NCI-H1105 (cell line): ENCODE results near the gene BRD2.
"Not testable (repeated sequence)": the region's sequence is repeated elsewhere in the genome, so short reads cannot be mapped to it uniquely, and the experiment has no call there.

Experiments
- DNase-seq: peaks from one replicate; lab custom pipeline; 2025; lab: John Stamatoyannopoulos, UW

Gene BRD2

GRCh38 chr6:32968093-32968866 is at the start of gene BRD2:
Gene BRD2, plus strand, starts transcription at chr6:32968594. Its CDS starts 4,305 bp downstream, at chr6:32972899.
- DNase-seq = peak; percentile 96

DNA sequence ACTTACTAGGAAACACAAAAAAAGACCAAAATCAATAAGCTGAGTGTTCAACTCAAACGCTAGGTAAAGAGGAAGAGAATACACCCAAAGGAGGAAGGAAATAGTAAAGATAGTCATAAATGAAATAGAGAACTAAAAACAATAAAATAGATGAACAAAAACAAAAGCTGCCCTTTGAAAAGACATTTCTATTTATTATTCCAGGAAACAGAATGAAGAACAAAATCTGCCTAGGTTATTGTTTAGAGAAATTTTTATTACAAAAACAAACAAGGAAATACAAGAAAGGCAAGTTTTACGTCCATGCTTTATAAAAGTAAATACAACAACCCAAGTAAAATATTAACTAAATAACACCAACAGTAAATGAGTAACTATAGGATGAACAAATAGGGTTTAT is 47.7 kb upstream of the BRD2 start:
- no peak for DNase-seq

DNA sequence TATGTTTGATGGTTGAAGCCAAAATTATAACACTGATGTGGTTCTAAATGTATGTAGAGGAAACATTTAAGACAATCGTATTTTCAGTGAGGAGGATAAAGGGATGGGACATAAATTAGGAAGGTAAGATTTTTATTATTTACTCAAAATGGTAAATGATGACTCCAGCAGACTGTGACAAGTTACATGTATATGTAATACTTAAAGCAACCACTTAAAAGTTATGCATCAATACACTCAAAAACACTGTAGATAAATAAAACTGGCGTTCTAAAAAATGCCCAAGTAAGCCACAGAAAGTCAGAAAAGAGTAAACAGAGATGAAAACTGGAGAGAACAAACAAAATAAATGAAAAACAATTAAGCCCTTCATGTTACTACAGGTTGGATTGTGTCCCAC is 46.3 kb upstream of the BRD2 start:
- DNase-seq = no peak

DNA sequence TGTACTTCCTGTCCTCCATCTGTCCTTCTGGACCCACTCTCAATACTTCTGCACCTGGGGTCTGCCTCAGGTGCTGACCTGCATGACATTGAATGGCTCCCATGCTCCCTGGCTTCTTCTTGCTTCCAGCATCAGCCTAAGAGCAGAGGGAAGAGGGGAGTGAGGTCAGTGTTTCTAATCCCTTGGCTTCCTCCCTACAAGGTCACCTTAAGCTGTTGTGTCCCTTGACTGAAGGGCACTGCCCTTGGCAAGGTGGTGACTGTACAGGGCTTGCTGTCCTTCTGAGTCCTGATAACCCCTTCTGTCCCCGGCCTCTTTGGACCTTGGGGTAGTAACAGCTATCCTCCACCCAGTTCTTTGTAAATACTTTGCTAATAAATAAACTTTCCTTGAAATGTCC is 37.2 kb upstream of the BRD2 start:
- no peak for DNase-seq

DNA sequence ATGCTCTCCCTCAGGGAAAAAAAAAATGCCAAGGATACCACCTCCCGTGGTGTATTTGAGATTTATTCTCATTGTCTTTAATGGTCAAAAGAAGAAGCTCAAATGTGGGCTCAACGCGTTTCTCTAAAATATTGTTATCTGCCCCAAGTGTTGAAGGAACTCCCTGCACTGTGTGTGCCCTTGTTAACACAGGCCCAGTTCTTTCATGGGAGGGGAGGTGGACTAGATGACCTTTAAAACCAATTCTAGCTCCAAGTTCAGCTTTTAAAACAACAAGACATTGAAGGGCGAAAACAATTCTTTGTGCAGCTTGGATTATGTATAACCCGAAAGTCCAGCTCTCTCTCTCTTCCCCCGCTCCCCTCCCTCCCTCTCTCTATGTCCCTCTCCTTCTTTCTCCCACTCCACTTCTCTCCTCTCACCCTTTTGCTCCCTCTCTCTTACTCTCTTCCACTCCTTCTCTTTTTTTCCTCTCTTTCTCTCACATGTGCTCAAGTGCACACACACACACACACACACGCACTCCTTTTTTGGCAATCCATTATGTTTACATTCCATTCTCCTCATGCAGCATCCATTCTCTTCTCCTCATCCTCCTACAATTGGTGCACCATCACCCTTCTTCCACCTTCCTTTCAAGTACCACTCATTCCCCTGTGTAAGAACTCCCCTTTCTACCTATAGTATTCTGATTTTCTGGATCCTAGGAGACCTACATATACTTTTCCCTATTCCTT is 36.1 kb upstream of the BRD2 start:
- DNase-seq = no peak

- DNase-seq = peak; percentile 44
These were observed 34.7 kb upstream of the BRD2 start for GRCh38 chr6:32933661-32934085.

DNA sequence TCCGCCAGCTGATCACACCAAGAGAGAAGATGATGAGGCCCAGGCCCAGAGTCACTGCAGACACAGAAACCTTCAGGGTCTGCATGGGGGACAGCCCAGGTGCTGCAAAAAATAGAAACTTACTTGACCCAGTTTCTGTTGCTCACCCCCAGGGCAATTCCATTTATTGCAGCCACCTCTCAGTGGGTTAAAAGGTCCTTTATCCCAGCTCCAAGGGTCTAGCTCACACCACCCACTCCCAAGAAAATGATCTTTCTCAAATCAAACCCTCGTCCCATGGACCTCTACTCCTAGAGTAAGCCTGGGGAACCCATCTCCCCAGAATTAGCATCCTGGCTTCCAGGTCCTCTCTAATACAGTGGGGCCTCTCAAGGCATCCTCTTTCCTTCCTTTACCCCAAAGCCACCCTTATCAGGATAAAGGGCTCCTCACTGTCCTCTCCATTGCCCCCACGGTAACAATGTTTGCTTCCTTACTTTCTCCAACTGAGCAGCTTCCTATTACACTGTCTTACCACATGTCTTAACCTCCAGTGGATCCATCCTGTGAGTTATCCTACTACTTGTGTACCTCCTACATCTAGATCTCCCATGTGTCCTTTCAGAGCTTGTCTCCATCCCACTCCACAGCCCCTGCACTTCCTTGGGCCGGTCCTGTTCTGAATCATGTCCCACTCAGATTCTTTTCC is 32.7 kb upstream of the BRD2 start:
- no peak for DNase-seq

GRCh38 chr6:32936239-32937152 is 31.9 kb upstream of the BRD2 start:
- no peak for DNase-seq

GRCh38 chr6:32937230-32937633 is 31.2 kb upstream of the BRD2 start:
- no peak for DNase-seq

DNA sequence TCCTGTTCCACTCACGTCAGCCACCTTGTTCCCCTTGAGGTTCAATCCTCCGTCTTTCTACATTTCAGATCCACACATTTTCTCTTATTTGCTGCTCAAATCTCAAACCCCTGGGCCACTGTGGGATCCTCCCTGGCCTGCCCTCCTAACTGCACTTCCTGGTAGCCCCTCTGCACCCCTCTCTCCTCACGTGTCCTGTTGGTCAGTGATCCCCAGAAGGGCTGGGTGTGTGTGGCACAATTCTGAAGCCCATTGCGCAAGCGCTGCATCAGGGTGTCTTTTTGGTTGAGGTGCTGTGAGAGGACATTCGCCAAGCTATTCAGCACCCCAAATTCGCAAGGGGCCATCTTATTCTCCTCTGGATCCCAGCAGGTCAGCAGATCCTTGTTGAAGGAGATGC is 29.9 kb upstream of the BRD2 start:
- no peak for DNase-seq

- DNase-seq = no peak
These were observed 27.7 kb upstream of the BRD2 start, which contains the start of gene HLA-DMB for GRCh38 chr6:32940656-32941213. Gene HLA-DMB, minus strand, starts transcription at chr6:32941028. Its CDS starts 221 bp downstream, at chr6:32940807.

DNA sequence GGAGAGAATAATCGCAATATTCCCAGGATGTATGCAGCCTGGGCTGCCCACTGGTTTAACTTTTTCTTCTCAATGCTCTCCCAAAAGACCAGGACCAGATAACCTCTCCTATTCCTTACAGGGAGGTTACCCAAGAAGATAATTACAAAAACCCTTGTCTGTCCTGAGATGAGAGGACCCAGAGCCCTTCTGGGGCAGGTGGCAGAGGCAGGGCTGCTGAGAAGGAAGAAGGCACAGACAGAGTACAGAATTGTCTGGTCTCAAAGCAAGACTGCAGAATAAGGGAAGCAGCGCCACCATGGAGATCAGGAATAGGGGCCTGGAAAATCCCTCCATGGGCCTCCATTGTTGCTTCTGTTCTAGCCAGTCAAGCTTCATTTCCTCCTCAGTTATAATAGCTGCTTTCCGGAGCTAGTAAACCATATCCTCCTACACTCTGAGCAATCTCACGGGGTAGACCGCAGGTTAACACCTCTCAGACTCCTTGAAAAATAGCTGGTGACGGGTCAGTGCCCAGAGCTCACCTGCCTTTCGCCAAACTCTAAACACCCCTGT is 27.1 kb upstream of the BRD2 start:
- DNase-seq = no peak

GRCh38 chr6:32942555-32943123 is 25.8 kb upstream of the BRD2 start:
- DNase-seq = not testable (repeated sequence)

GRCh38 chr6:32943864-32944649 is 24.3 kb upstream of the BRD2 start:
- DNase-seq = no peak

DNA sequence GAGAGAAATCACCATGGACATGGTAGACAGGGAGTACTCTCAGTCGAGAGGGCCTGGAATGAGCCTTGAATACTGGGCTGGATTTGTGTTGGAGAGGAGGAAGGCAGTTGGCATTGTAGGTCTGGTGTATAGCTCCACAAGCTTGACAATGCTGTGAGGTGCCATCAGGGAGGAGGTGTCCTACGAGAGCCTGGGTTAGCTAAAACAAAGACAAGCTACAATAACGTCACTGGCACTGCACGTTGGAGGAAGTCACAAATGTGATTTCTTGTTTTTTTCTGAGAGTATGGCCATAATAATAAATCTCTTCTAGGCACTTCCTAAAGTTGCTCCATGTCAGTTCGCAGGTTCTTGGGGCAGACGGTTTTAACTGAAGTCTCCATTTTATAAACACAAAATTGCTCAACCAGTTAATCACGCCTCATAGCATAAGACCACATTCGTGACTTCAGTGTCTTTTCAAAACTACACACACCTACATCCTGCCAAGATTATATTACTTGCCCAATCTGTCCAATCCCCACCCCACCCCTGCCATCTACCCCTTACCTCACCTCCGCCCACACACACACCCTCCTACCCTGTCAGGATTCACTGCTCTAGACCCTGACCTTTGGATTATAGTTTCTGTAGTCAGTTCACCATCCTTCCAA is 23.2 kb upstream of the BRD2 start:
- DNase-seq = no peak

DNA sequence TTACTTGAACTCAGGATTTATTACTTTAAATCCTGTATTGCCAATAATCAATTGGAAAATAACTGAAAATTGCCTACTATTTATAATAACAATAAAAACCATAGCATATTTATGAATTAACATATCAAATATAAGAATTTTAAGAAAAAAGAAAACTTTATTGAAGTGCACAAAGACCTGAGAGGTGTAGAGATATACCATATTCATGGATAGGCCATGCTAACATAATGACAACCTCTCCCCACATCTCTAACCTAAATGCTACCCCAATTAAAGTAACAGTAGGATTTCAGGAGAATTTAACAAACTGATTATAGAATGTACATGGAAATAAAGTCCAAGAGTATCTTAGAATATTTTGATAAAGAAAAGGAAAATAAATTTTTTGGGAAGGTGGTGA is 22.4 kb upstream of the BRD2 start:
- DNase-seq = no peak

DNA sequence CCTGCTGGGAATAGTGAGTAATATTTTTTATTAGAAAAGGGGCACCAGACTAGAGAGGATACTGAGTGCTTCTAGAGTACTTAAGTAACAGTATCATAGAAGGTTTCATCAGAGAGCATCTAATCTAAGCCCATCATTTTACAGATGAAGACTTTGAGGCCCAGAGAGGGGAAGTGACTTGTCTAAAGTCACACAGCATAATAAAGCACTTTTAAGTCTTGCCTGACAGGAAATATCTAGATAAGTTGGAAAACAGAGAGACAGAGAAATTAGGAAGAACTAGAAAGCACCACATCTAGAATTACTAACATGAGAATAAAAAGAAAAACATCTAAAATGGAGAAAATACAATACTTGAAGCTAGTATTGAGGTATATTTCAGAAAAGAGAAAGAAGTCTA is 21.5 kb upstream of the BRD2 start:
- DNase-seq = no peak

DNA sequence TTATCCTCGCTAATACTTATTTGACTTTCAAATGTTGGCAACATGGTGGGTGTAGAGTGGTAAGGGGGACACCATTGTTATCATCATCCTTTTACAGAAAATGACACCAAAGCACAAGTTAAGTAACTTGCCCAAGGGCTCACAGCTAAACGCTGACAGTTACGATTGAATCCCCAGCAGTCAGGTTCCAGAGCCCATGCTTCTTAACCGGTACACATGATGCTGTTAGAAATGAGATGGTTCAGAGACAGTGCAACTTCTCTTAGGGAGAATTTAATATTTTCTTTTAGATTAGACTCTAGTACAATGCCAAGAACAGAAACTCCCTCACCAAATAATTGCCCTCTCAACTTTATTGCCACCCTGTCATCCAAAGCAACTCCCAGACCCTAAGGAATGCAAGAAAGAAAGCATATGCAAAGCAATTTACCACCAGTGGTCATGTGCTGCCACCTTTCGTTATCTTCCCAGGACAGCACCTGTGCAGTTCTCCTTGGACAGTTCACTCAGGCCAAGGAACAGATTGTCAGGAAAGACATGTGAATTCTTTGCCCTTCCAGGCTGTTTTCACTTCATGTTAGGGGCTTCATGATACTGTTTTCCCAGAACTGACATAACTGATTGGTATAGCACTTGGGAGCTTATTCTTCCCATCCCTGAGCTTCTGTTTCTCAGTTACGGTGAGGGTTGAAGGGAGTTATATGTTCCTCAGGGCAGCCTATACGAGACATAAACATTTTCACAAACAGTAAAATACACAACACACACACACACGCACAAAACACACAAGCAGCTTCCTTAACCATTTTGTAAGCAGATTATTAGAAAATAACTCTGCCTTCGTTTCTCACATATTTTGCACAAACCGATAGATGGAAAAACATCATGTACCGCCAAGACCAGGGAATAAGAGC is 20.6 kb upstream of the BRD2 start:
- no peak for DNase-seq
